ENCODE data around the gene MBP. TPM values are rescaled to one million over a fixed set of nuclear protein-coding genes. Genes with fewer than 3 reads are reported as not detected.

Gene MBP
- total and polyA plus RNA-seq, 2 donors (not counting 1 experiment from before 2014, with no cell fraction given), result 2.3 to 3.6 TPM

DNA sequence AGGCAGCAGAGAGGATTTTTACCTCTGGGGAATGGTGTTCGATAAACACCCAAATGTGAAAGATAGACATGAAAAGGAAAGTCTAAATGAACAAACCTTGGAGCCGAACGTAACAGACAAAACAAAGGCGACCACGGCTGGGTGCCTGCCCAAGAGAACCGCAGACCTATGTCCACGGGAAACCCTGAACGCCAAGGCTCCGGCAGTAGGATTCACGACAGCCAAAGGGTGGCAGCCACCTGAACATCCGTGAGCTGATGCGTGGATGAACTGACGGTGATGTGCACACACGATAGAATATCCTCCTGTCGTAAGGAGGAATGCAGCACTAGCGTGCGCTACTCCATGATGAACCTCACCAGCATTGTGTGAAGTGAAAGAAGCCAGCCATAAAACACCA, 85.6 kb downstream of the MBP start:
- no peak for DNase-seq (ENCODE audit: low read depth in 2 of 2)
- H3K27ac ChIP-seq (ENCODE audit: insufficient read depth, low read length), result no peak overlapping the region
- no peak overlapping the region for H3K9ac ChIP-seq (ENCODE audit: insufficient read depth, low read length)
- no peak overlapping the region for H2AFZ ChIP-seq (ENCODE audit: low read length)
- H3K27me3 ChIP-seq (ENCODE audit: control insufficient read depth, insufficient read depth, low read length), result peaks cover 4% of the 10 kb centered on the region
- H3K36me3 ChIP-seq (ENCODE audit: control insufficient read depth, insufficient read depth, low read length), result no peaks in the 10 kb centered on the region
- no peaks in the 10 kb centered on the region for H3K4me1 ChIP-seq (ENCODE audit: control insufficient read depth, extremely low read depth, insufficient read depth, low read length)
- H3K4me2 ChIP-seq (ENCODE audit: extremely low read depth, insufficient read depth, low read length), result no peak overlapping the region
- no peaks in the 10 kb centered on the region for H3K9me3 ChIP-seq (ENCODE audit: control insufficient read depth, insufficient read depth, low read depth, low read length)
- TF ChIP-seq CTCF (conservative IDR thresholded peaks at IDR 0.05 in 1 of 2, IDR thresholded peaks at IDR 0.05 in 1 of 2; ENCODE audit: low read depth in 1 of 2, low read length in 2 of 2) (no peak), EZH2 (IDR thresholded peaks at IDR 0.05; ENCODE audit: low read length, missing control alignments) (no peak)
- no peaks in the 10 kb centered on the region for H3K79me2 ChIP-seq (ENCODE audit: control insufficient read depth, insufficient read depth, low read length)
- H3K4me3 ChIP-seq (replicated peaks in 1 of 4; ENCODE audit: control extremely low read depth in 1 of 4, insufficient read depth in 1 of 4, low read depth in 3 of 4, low read length in 4 of 4), result no peak overlapping the region
- H4K20me1 ChIP-seq (ENCODE audit: control insufficient read depth, extremely low read depth, insufficient read depth, low read length), result no peaks in the 10 kb centered on the region

- Histone ChIP-seq H3K36me3 (ENCODE audit: control insufficient read depth, insufficient read depth, low read length) (no peaks in the 10 kb centered on the region), H3K27ac (ENCODE audit: insufficient read depth, low read length) (no peak overlapping the region), H3K4me1 (ENCODE audit: control insufficient read depth, extremely low read depth, insufficient read depth, low read length) (no peaks in the 10 kb centered on the region), H3K4me3 (replicated peaks in 1 of 4; ENCODE audit: control extremely low read depth in 1 of 4, insufficient read depth in 1 of 4, low read depth in 3 of 4, low read length in 4 of 4) (no peak overlapping the region), H3K4me2 (ENCODE audit: extremely low read depth, insufficient read depth, low read length) (no peak overlapping the region), H2AFZ (ENCODE audit: low read length) (no peak overlapping the region), H4K20me1 (ENCODE audit: control insufficient read depth, extremely low read depth, insufficient read depth, low read length) (no peaks in the 10 kb centered on the region), H3K9ac (ENCODE audit: insufficient read depth, low read length) (no peak overlapping the region), H3K79me2 (ENCODE audit: control insufficient read depth, insufficient read depth, low read length) (no peaks in the 10 kb centered on the region), H3K9me3 (ENCODE audit: control insufficient read depth, insufficient read depth, low read depth, low read length) (no peaks in the 10 kb centered on the region), H3K27me3 (ENCODE audit: control insufficient read depth, insufficient read depth, low read length) (peaks cover 4% of the 10 kb centered on the region)
- DNase-seq (ENCODE audit: low read depth in 2 of 2), result no peak
- no peak for TF ChIP-seq CTCF (conservative IDR thresholded peaks at IDR 0.05 in 1 of 2, IDR thresholded peaks at IDR 0.05 in 1 of 2; ENCODE audit: low read depth in 1 of 2, low read length in 2 of 2)
- no peak for TF ChIP-seq EZH2 (IDR thresholded peaks at IDR 0.05; ENCODE audit: low read length, missing control alignments)
These were observed 86.2 kb downstream of the MBP start for GRCh38 chr18:77046409-77046808.

DNA sequence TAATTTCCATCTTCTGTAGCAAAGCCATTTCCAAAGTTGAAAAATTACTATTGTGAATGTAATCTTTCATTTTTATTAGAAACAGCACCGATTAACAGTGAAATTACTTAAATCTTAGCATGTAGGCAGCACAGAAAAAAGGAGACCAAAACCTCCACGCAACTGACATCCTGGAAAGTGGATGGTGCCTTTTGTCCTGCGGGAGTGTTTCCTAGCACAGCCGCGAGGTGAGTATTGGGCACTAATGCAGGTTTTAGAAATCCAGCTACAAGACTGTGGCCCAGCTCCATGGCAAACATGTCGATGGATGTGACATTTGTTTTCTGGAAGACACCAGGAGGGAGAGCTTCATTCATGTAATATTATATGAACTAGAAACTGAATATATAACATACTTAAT, 86.9 kb downstream of the MBP start:
- Histone ChIP-seq H4K20me1 (ENCODE audit: control insufficient read depth, extremely low read depth, insufficient read depth, low read length) (no peaks in the 10 kb centered on the region), H3K27ac (ENCODE audit: insufficient read depth, low read length) (no peak overlapping the region), H3K27me3 (ENCODE audit: control insufficient read depth, insufficient read depth, low read length) (peaks cover 4% of the 10 kb centered on the region), H3K9me3 (ENCODE audit: control insufficient read depth, insufficient read depth, low read depth, low read length) (no peaks in the 10 kb centered on the region), H3K4me2 (ENCODE audit: extremely low read depth, insufficient read depth, low read length) (no peak overlapping the region), H3K79me2 (ENCODE audit: control insufficient read depth, insufficient read depth, low read length) (no peaks in the 10 kb centered on the region), H3K4me3 (replicated peaks in 1 of 4; ENCODE audit: control extremely low read depth in 1 of 4, insufficient read depth in 1 of 4, low read depth in 3 of 4, low read length in 4 of 4) (no peak overlapping the region), H3K36me3 (ENCODE audit: control insufficient read depth, insufficient read depth, low read length) (no peaks in the 10 kb centered on the region), H3K4me1 (ENCODE audit: control insufficient read depth, extremely low read depth, insufficient read depth, low read length) (no peaks in the 10 kb centered on the region), H3K9ac (ENCODE audit: insufficient read depth, low read length) (no peak overlapping the region), H2AFZ (ENCODE audit: low read length) (no peak overlapping the region)
- TF ChIP-seq CTCF (conservative IDR thresholded peaks at IDR 0.05 in 1 of 2, IDR thresholded peaks at IDR 0.05 in 1 of 2; ENCODE audit: low read depth in 1 of 2, low read length in 2 of 2) (no peak), EZH2 (IDR thresholded peaks at IDR 0.05; ENCODE audit: low read length, missing control alignments) (no peak)
- DNase-seq (ENCODE audit: low read depth in 2 of 2), result no peak
